ENCODE measurements around the gene TBC1D16. TPM values are rescaled to one million over a fixed set of nuclear protein-coding genes. Genes with fewer than 3 reads are reported as not detected.
A peak's percentile ranks its signal among the peaks of the same experiment; 100 is the strongest.

Gene TBC1D16
- total RNA-seq, 1 experiment from 2014 or later = 53.6 TPM

DNA sequence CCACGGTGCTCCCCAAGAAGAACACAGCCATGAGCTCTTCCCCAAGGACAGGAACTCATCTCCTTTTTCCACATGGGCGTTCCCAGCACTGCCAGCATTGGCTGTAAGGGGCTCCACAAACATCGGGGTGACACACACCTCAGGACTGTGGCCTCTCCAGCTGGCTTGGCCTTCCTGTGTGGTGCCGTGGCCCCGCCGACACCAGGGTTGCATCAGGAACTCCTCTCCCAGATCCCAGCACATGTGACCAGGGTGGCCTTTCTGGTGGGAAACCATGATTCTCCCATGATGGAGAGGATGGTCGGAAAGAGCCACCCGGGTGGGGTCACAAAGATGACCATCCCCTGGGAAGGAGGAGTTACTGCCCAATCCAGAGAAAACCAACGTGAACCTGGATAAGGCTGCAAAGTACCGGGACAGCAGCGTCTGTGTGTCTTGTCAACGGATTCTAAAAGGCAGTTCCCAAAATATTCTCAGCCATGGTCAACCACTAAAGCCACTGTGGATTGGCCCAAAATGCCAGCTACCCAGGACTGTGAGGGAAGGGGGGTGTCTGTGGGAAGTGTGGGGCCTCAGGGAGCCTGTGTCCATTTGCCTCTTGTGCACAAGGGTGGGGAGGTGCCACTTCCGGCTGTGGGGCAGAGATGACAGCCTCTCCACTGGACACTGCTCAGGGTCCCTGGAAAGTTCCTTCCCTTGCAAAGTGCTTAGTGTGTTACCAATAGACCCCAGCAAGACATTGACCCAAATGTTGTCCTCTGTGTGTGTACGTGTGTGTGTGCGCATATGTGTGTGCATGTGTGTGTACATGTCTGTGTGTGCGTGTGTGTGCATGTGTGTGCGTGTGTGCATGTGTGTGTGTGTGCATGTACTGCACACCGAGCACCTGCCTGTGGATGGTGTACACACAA, 118.4 kb downstream of the TBC1D16 start:
- no peak for DNase-seq (ENCODE audit: low read depth)

DNA sequence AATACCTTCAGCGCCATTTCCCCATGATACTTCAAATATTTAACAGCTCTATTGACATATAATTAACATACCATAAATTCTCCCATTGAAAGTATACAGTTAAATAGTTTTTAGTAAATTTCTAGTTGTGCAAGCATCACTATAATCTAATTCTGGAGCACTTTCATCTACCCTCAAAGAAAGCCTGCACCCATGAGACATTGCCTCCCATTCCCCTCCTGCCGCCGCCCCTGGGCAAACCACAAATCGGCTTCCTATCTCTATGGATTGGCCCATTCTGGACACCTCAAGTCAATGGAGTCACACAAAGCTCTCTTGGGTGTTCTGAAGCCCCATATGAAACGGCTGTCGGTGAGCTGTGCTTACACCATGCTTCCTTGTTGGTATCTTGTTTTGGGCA, 119.2 kb downstream of the TBC1D16 start:
- no peak for DNase-seq (ENCODE audit: low read depth)

DNA sequence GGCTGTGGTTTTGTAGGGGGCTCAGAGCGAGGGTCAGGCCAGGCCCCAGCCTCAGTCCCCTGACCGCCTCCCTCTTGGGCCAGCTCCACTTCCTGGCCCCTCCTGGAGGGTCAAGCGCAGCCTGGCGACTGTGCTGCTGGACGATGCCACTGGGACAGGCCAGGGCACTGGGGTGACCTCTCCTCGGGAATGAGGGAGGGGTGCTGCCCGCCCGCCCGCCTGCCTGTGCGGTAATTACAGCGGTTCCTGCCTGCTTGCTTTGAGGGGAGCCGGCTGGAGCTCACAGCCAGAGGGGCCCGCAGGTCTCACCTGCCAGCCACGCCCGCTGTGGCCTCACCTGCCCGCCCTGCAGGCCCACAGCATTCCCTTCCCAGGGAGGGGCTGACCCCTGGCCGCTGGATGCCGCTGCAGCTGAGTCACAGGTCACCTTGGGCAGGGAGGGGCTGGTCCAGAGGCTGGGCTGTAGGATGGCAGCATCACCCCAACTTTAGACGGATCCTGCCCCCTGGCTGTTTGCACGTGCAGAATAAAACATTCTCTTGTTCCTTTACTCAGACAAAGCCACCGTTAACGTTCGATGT, 119.7 kb downstream of the TBC1D16 start:
- peak; percentile 34 for DNase-seq (ENCODE audit: low read depth)

DNA sequence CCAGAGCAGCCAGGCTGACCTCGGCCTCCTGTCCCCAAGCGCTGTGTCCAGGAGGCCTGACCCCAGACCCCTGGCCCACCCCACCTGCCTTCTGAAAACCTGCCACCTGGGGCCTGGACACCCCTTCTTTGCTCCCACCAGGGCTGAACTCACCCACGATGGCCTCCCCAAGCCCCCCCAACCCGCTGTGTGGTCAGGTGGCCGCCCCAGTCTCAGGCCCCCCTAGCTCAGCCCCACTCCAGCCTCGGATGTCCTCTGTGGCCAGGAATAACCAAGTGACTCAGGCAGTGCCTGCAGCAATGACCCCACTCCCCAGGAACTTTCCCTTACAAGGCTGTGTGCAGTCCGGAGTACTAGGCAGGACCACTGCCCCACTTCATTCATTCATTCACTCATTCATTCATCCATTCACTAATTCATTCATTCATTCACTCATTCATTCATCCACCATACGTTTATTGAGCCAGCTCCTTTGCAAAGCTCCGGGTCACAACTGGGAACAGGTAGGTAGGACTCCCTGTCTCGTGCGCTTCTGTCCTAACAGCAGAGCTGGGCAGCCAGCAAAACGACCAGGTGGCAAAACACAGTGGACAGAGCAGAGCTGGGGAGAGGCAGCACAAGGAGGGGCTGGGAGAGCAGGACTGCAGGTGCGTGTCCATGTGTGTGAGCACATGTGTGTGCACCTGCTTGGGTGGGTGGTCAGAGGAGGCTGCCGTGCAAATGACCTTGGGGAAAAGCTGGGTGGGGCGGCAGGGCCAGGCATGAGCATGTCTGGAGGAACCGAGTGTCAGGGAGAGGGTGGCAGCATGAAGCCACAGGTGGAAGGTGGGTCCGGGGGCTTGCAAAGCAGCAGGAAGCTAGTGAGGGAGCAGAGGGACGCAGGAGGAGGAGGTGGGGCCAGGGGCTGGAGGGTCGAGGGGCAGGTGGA, 120.6 kb downstream of the TBC1D16 start:
- no peak for DNase-seq (ENCODE audit: low read depth)

- DNase-seq (ENCODE audit: low read depth) = no peak
Observed at GRCh38 chr17:79913896-79914812, 121.5 kb downstream of the TBC1D16 start.

GRCh38 chr17:79913451-79913850, 122.2 kb downstream of the TBC1D16 start:
- DNase-seq (ENCODE audit: low read depth) = no peak

GRCh38 chr17:79912552-79913330, 122.9 kb downstream of the TBC1D16 start:
- no peak for DNase-seq (ENCODE audit: low read depth)

- DNase-seq (ENCODE audit: low read depth) = no peak
Observed at GRCh38 chr17:79911430-79912399, 124.0 kb downstream of the TBC1D16 start.

GRCh38 chr17:79910985-79911361, 124.7 kb downstream of the TBC1D16 start:
- no peak for DNase-seq (ENCODE audit: low read depth)

DNA sequence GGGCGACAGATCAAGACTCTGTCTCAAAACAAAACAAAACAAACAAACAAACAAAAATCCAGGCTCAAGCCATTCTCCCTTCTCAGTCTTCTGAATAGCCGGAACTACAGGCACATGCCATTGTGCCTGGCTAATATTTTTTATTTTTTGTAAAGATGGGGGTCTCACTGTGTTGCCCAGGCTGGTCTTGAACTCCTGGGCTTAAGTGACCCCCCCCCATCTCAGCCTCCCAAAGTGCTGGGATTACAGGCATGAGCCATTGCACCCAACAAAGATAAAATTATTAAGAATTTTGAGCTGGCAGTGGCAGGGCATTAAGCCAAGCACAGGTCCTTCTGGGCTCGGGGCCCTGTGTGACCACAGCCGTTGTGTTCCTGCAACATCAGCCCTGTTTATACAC, 126.6 kb downstream of the TBC1D16 start:
- no peak for DNase-seq (ENCODE audit: low read depth)

- no peak for DNase-seq (ENCODE audit: low read depth)
Observed at GRCh38 chr17:79907850-79908249, 127.8 kb downstream of the TBC1D16 start.

- no peak for DNase-seq (ENCODE audit: low read depth)
Observed at GRCh38 chr17:79907217-79907715, 128.4 kb downstream of the TBC1D16 start.

- DNase-seq (ENCODE audit: low read depth) = no peak
Observed at GRCh38 chr17:79905832-79906231, 129.8 kb downstream of the TBC1D16 start.

GRCh38 chr17:79904865-79905264, 130.8 kb downstream of the TBC1D16 start:
- no peak for DNase-seq (ENCODE audit: low read depth)

DNA sequence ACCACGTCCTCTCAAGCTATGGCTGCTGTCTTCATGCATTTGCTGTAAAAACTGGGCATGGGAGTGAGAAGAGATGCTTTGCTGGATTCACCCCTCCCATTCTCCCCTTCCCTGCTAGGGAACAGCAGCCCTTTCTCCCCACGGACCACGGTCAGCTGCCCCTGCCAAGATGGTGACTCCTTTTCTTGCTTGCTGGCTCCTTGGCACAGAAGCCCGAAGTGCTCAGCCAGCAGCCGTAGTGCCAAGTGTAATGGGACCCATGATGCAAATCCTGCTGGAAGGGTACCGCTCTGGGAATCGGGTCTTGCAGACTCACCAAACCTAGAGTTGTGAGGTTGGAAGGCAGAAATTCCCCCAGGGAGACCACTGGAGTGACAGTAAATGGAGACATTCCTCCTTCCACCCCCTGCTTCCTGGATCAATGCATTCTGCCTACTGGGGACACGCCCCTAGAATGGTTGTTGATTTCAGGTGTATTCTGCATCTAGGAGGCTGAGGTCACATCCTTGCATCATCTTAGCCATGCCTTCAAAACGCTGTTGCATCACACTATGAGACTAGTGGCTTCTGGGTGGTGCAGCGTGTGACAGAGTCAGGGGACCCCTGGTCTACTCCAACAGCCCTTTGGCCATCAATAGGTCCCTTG, 133.4 kb downstream of the TBC1D16 start:
- DNase-seq (ENCODE audit: low read depth) = no peak

GRCh38 chr17:79901131-79901530, 134.5 kb downstream of the TBC1D16 start:
- DNase-seq (ENCODE audit: low read depth) = no peak

DNA sequence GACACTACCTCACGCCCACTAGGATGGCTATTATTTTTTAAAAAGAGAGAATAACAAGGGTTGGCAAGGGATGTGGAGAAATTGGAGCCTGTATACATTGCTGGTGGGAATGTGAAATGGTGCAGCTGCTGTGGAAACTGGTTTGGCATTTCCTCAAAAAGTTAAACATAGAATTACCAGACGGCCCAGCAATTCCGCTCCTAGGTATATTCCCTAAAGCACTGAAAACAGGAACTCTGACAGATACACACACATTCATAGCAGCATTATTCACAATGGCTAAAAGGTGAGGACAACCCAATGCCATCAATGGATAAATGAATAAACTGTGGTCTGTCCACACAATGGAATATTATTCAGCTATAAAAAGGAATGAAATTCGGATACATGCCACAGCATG, 136.1 kb downstream of the TBC1D16 start:
- DNase-seq (ENCODE audit: low read depth) = no peak

All from LHCN-M2 (cell line).